ENCODE results near the gene CYP4A22.
A peak's percentile ranks its signal among the peaks of the same experiment; 100 is the strongest.
"Not testable (repeated sequence)": the region's sequence is repeated elsewhere in the genome, so short reads cannot be mapped to it uniquely, and the experiment has no call there.

CYP4A22 gene

GRCh38 chr1:47186267-47187185 lies 49.3 kb downstream of the CYP4A22 start:
- DNase-seq (ENCODE audit: insufficient read length, low spot score) (no peak), FAIRE-seq (no peak)
- TF ChIP-seq POLR2A (IDR thresholded peaks at IDR 0.05; ENCODE audit: low read depth, low read length), result no peak

GRCh38 chr1:47187231-47187925 lies 50.1 kb downstream of the CYP4A22 start:
- no peak for FAIRE-seq
- TF ChIP-seq POLR2A (IDR thresholded peaks at IDR 0.05; ENCODE audit: low read depth, low read length), result no peak
- no peak for DNase-seq (ENCODE audit: insufficient read length, low spot score)

- no peak for FAIRE-seq
- TF ChIP-seq POLR2A (IDR thresholded peaks at IDR 0.05; ENCODE audit: low read depth, low read length), result no peak
- no peak for DNase-seq (ENCODE audit: insufficient read length, low spot score)
These were observed 50.6 kb downstream of the CYP4A22 start for GRCh38 chr1:47187926-47188250.

GRCh38 chr1:47188791-47189785 lies 51.8 kb downstream of the CYP4A22 start:
- no peak for TF ChIP-seq POLR2A (IDR thresholded peaks at IDR 0.05; ENCODE audit: low read depth, low read length)
- no peak for DNase-seq (ENCODE audit: insufficient read length, low spot score)
- no peak for FAIRE-seq

GRCh38 chr1:47189844-47190508 lies 52.7 kb downstream of the CYP4A22 start, which contains the start of gene PDZK1IP1:
Gene PDZK1IP1, minus strand, starts transcription at chr1:47190036. Its CDS starts 104 bp downstream, at chr1:47189932.
- FAIRE-seq (no peak), DNase-seq (ENCODE audit: insufficient read length, low spot score) (no peak)
- TF ChIP-seq POLR2A (IDR thresholded peaks at IDR 0.05; ENCODE audit: low read depth, low read length), result no peak

- FAIRE-seq (no peak), DNase-seq (ENCODE audit: insufficient read length, low spot score) (no peak)
- TF ChIP-seq POLR2A (IDR thresholded peaks at IDR 0.05; ENCODE audit: low read depth, low read length), result no peak
These were observed 53.2 kb downstream of the CYP4A22 start for GRCh38 chr1:47190509-47190855.

- no peak for DNase-seq (ENCODE audit: insufficient read length, low spot score)
- no peak for TF ChIP-seq POLR2A (IDR thresholded peaks at IDR 0.05; ENCODE audit: low read depth, low read length)
- FAIRE-seq, result no peak
These were observed 53.6 kb downstream of the CYP4A22 start for GRCh38 chr1:47190857-47191256.

- FAIRE-seq, result no peak
- TF ChIP-seq POLR2A (IDR thresholded peaks at IDR 0.05; ENCODE audit: low read depth, low read length), result no peak
These were observed 54.8 kb downstream of the CYP4A22 start for GRCh38 chr1:47191940-47192457.

GRCh38 chr1:47192458-47193384 lies 55.5 kb downstream of the CYP4A22 start:
- DNase-seq (ENCODE audit: insufficient read length, low spot score) (peak; percentile 38), FAIRE-seq (no peak)
- TF ChIP-seq POLR2A (IDR thresholded peaks at IDR 0.05; ENCODE audit: low read depth, low read length), result no peak

More at GRCh38 chr1:47191940-47192457, 54.8 kb downstream of the CYP4A22 start:
- no peak for DNase-seq (ENCODE audit: insufficient read length, low spot score)

GRCh38 chr1:47193496-47193895 lies 56.3 kb downstream of the CYP4A22 start:
- DNase-seq (ENCODE audit: insufficient read length, low spot score); FAIRE-seq: not testable (repeated sequence)

- no peak for TF ChIP-seq POLR2A (IDR thresholded peaks at IDR 0.05; ENCODE audit: low read depth, low read length)
- FAIRE-seq, result no peak
These were observed 57.1 kb downstream of the CYP4A22 start for GRCh38 chr1:47194311-47194710.

GRCh38 chr1:47195981-47196380 lies 58.7 kb downstream of the CYP4A22 start:
- FAIRE-seq; DNase-seq (ENCODE audit: insufficient read length, low spot score): not testable (repeated sequence)

More at GRCh38 chr1:47194311-47194710, 57.1 kb downstream of the CYP4A22 start:
- no peak for DNase-seq (ENCODE audit: insufficient read length, low spot score)
